ENCODE data around the gene LCE7A. TPM values are rescaled to one million over a fixed set of nuclear protein-coding genes. Genes with fewer than 3 reads are reported as not detected.

LCE7A gene
- total RNA-seq, 1 donor from 2014 or later: not detected

DNA sequence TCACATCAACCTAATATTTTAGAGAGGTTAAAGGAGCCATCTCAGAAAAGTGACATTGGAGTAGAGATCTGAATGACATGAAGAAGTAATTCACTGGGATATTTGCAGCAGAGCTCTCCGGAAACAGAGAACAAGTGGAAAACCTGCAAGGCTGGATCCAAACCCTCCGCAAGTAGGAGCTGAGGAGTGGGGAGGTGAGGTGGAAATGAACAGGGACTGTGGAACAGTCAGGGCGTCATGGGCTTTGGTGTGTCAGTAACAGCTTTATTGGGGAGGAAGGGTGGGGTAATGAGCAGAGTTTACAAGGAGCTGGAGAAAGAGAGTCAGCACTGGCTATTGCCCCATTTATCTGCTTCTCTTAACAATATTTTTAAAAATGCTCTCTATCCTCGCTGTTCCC, 39.2 kb downstream of the LCE7A start:
- no peak overlapping the region for H3K4me3 Mint-ChIP-seq (ENCODE audit: unreplicated experiment)
- H3K9me3 Mint-ChIP-seq (ENCODE audit: low read depth): no peaks in the 10 kb centered on the region
- no peak for DNase-seq (ENCODE audit: low spot score)
- TF ChIP-seq CTCF (IDR thresholded peaks at IDR 0.05): no peak
- peaks cover 7% of the 10 kb centered on the region for H3K27me3 Mint-ChIP-seq (ENCODE audit: low read depth)
- no peaks in the 10 kb centered on the region for H3K36me3 Mint-ChIP-seq (ENCODE audit: low read depth)
- H3K4me1 Mint-ChIP-seq (ENCODE audit: low read depth): no peaks in the 10 kb centered on the region
- no peak overlapping the region for H3K27ac Mint-ChIP-seq (ENCODE audit: unreplicated experiment)

DNA sequence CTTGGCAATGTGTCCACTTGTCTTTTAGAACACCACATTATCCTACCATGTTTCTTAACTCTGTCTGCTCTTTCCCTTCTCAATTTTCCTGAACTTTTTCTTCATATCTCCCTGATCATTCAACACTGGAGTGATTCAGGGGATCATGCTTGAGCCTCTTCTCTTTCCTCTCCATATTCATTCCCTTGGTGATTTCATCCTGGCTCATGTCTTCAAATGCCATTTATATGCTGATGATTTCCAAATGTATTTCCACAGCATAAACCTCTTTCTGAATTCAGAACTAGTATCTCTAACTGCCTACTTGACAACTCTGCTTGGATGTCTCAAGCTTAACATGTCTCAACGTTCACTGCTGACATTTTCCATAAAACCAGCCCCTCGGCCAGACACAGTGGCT, 40.1 kb downstream of the LCE7A start:
- Mint-ChIP-seq H3K27me3 (ENCODE audit: low read depth) (peaks cover 7% of the 10 kb centered on the region), H3K9me3 (ENCODE audit: low read depth) (no peaks in the 10 kb centered on the region), H3K36me3 (ENCODE audit: low read depth) (no peaks in the 10 kb centered on the region), H3K4me3 (ENCODE audit: unreplicated experiment) (no peak overlapping the region), H3K4me1 (ENCODE audit: low read depth) (no peaks in the 10 kb centered on the region), H3K27ac (ENCODE audit: unreplicated experiment) (no peak overlapping the region)
- no peak for DNase-seq (ENCODE audit: low spot score)
- no peak for TF ChIP-seq CTCF (IDR thresholded peaks at IDR 0.05)

GRCh38 chr1:152901631-152902030, 41.8 kb downstream of the LCE7A start:
- no peak overlapping the region for H3K4me3 Mint-ChIP-seq (ENCODE audit: unreplicated experiment)
- no peaks in the 10 kb centered on the region for H3K9me3 Mint-ChIP-seq (ENCODE audit: low read depth)
- DNase-seq (ENCODE audit: low spot score): no peak
- TF ChIP-seq CTCF (IDR thresholded peaks at IDR 0.05): no peak
- H3K4me1 Mint-ChIP-seq (ENCODE audit: low read depth): no peaks in the 10 kb centered on the region
- H3K36me3 Mint-ChIP-seq (ENCODE audit: low read depth): no peaks in the 10 kb centered on the region
- peaks cover 7% of the 10 kb centered on the region for H3K27me3 Mint-ChIP-seq (ENCODE audit: low read depth)
- H3K27ac Mint-ChIP-seq (ENCODE audit: unreplicated experiment): no peak overlapping the region

DNA sequence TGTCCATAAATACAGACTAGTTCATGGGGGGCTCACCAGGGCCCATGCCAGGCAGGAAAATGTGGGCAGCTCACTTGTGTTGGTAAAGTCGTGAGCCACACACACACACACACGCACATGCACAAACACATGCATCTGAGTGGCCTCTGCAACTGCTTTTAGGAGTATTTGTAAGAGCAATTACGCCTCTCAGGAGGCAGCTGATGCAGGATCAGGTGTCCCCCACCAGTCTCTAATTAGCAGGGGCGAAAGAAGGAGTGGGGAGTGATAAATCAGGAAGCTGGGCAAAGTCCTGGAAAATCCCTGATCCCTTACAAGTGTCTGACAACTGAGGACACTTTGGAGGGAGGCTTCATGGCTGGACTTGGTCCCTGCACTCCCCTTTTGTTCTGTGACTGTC, 42.8 kb downstream of the LCE7A start:
- Mint-ChIP-seq H3K36me3 (ENCODE audit: low read depth) (no peaks in the 10 kb centered on the region), H3K9me3 (ENCODE audit: low read depth) (no peaks in the 10 kb centered on the region), H3K27ac (ENCODE audit: unreplicated experiment) (no peak overlapping the region), H3K4me1 (ENCODE audit: low read depth) (no peaks in the 10 kb centered on the region), H3K27me3 (ENCODE audit: low read depth) (no peaks in the 10 kb centered on the region), H3K4me3 (ENCODE audit: unreplicated experiment) (no peak overlapping the region)
- DNase-seq (ENCODE audit: low spot score): no peak
- no peak for TF ChIP-seq CTCF (IDR thresholded peaks at IDR 0.05)

DNA sequence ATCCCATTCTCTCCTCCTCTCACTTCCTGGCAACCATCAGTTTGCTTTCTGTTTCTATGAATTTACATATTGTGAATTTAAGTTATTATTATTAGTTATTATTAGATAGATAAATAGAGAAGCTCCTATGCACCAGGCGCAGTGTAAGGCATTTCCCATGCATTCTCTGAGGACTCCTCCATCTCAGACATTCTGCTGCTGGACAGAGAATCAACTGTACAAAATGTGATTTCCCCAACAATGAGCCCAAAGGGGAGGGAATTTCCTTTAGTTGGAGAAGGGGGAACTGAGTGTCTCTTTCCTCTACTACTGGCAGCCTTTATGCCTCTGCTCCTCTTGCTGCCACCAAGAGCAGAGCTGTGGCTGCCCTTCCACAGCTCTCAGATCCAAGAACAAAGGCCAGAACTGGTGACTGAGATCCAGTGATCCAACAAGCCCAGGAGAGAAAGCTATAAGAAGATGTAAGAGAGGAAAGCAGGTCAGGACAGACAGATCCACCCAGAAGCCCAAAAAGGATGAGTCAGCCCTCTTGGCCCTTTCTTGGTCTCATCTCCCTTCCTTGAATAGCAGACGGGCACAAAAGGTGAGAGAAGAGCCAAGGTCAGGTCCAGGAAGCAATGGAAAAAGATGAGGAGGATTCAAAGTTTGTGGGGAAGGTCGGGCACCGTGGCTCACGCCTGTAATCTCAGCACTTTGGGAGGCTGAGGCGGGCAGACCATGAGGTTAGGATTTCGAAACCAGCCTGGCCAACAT, 45.1 kb downstream of the LCE7A start:
- no peaks in the 10 kb centered on the region for H3K36me3 Mint-ChIP-seq (ENCODE audit: low read depth)
- no peak for TF ChIP-seq CTCF (IDR thresholded peaks at IDR 0.05)
- DNase-seq (ENCODE audit: low spot score): no peak
- no peak overlapping the region for H3K27ac Mint-ChIP-seq (ENCODE audit: unreplicated experiment)
- no peaks in the 10 kb centered on the region for H3K4me1 Mint-ChIP-seq (ENCODE audit: low read depth)
- H3K4me3 Mint-ChIP-seq (ENCODE audit: unreplicated experiment): no peak overlapping the region
- no peaks in the 10 kb centered on the region for H3K27me3 Mint-ChIP-seq (ENCODE audit: low read depth)
- H3K9me3 Mint-ChIP-seq (ENCODE audit: low read depth): no peaks in the 10 kb centered on the region
